Kidney epithelial cell (primary cell): ENCODE results near the gene DHX30. TPM values are rescaled to one million over a fixed set of nuclear protein-coding genes. Genes with fewer than 3 reads are reported as not detected.

Experiments
- DNase-seq: peaks from one replicate; pipeline ENCODE4 v3.0.0-alpha.2; 2010; ENCODE audit warnings: low read depth
- H3K27me3 ChIP-seq: 2 replicates; pipeline ENCODE4 v1.6.0; 2011; ENCODE audit warnings: low read length; ENCODE audit not compliant: control insufficient read depth, insufficient read depth
- H3K36me3 ChIP-seq: 2 replicates; pipeline ENCODE4 v1.5.1; 2011; ENCODE audit warnings: low read length; ENCODE audit not compliant: control insufficient read depth, insufficient read depth
- H3K4me3 ChIP-seq: 2 replicates; pipeline ENCODE4 v1.5.1; 2011; ENCODE audit warnings: low read depth, mild to moderate bottlenecking, control low read depth, low read length
- total RNA-seq: library from RNA; depleted of rRNA; stranded (reverse); fragments of >200 nt; gene quantifications from 2 replicates; pipeline ENCODE4 v1.2.3, GENCODE V29; 2015
- TF ChIP-seq, protein P1 (sequence below): IDR thresholded peaks from 2 replicates; pipeline ENCODE4 v1.5.1; 2011; ENCODE audit warnings: mild to moderate bottlenecking, moderate library complexity, low read length, control low read depth, inconsistent platforms; ENCODE audit not compliant: insufficient read depth, poor library complexity, severe bottlenecking

DHX30 gene
- total RNA-seq, 1 donor from 2014 or later, result 79.4 TPM

DNA sequence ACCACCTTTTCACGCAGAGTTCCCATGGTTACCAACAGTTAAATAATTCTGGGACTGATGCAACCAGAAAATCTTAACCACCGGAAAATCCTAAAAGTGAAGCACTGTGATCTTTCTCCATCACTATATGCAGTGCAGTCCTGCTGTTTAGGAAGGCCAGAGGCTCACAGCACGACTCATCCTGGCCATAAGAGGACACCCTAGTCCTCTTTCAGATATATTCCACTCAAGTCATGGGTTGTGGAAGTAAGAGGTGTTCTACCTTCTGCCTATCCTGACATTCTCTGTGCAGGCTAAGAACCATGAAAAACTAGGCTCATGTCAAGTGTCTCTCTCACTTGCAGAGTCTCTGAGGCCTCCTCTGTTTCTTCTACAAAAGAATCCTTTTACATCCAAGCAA, 67.2 kb downstream of the DHX30 start:
- DNase-seq, result no peak
- no peaks in the 10 kb centered on the region for H3K27me3 ChIP-seq
- H3K36me3 ChIP-seq, result peaks cover 6% of the 10 kb centered on the region
- H3K4me3 ChIP-seq, result no peak overlapping the region
- TF ChIP-seq, protein P1, sequence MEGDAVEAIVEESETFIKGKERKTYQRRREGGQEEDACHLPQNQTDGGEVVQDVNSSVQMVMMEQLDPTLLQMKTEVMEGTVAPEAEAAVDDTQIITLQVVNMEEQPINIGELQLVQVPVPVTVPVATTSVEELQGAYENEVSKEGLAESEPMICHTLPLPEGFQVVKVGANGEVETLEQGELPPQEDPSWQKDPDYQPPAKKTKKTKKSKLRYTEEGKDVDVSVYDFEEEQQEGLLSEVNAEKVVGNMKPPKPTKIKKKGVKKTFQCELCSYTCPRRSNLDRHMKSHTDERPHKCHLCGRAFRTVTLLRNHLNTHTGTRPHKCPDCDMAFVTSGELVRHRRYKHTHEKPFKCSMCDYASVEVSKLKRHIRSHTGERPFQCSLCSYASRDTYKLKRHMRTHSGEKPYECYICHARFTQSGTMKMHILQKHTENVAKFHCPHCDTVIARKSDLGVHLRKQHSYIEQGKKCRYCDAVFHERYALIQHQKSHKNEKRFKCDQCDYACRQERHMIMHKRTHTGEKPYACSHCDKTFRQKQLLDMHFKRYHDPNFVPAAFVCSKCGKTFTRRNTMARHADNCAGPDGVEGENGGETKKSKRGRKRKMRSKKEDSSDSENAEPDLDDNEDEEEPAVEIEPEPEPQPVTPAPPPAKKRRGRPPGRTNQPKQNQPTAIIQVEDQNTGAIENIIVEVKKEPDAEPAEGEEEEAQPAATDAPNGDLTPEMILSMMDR, result no peak

DNA sequence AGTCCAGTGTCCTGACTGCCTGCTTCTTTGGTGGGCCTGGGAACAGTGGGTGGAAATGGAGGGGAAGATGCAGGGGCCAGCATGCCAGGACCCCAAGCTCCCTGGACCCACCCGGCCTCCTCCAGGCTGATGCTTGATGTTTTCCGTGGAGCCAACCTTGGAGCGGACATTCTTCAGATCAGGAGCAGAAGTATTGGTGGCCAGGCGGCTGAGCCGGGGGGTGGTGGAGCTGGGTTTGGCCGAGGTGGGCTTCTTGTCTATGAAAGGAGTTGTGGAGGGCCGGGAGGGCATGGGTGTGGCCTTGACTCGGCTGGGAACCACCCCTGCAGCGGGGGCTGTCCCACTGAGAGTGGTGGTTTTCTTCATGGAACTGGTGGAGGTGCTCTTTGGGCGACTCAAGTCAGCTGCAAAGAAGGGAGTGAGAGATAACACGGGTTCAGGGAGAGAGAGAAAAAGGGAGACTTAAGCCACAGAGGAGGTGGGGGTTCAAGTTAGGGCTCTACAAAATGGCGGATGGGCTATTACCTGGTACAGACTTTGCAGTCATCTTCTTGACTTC, 67.8 kb downstream of the DHX30 start:
- Histone ChIP-seq H3K36me3 (peaks cover 6% of the 10 kb centered on the region), H3K27me3 (no peaks in the 10 kb centered on the region)

DNA sequence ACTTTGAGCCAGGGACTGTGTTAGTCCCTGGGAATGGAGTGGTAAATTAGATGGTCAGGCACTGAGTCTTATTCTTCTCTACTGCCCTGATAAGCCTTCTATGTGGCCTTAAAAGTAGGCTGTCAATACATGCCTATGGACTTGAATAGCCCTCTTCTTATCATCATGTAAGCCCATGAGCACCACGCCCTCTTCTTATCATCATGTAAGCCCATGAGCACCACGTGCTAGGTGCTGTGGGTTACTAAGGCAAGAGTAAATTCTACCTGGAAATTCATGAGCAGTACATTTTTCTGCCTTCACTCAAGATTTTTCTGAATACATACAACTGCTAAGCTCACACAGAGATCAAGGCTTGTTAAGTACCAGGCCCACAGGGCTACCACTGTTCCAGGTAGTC, 68.5 kb downstream of the DHX30 start:
- Histone ChIP-seq H3K4me3 (no peak overlapping the region), H3K36me3 (peaks cover 6% of the 10 kb centered on the region), H3K27me3 (no peaks in the 10 kb centered on the region)
- DNase-seq, result no peak
- TF ChIP-seq, protein P1, result no peak

More for the DNA sequence above, 67.8 kb downstream of the DHX30 start:
- H3K4me3 ChIP-seq, result no peak overlapping the region
- TF ChIP-seq, protein P1, result no peak
- no peak for DNase-seq

DNA sequence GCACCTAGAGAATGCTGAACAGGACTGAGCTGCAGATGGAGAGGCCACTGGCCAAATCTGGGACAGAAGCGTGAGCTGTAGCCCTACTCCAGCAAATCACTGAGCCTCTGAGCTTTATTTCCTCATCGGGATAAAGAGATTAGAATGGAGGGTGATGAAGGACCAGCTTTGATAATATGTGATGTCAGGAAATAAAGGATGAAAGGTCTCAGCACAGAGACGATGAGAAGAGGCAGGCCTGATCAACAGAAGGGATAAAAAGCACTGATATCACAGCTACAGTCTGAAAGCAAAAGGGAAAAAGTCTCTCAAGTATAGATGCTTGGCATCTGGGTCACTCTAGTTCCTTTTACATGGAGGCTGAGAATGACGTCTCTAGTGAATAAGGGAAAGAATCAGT, 70.0 kb downstream of the DHX30 start:
- no peaks in the 10 kb centered on the region for H3K27me3 ChIP-seq
- TF ChIP-seq, protein P1, result no peak
- no peak for DNase-seq
- H3K36me3 ChIP-seq, result peaks cover 4% of the 10 kb centered on the region
- H3K4me3 ChIP-seq, result no peak overlapping the region

DNA sequence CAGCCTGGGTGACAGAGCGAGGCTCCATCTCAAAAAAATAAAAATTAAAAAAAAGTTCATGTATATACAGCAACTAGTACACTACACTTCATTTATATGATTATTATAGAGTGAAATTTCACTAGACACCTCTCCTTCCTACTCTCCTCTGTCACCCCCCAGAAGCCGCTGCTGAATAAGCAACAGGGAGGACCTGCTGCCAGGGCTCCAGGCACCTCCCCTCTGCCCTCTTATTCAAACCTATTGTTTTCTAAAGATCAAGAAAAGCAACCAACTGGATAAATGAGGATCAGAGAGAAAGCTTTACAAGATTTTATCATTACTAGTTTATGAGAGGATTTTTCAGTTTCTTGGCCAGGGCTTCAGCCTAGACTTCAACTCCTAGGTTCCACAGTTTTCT, 71.5 kb downstream of the DHX30 start:
- TF ChIP-seq, protein P1, result no peak
- Histone ChIP-seq H3K4me3 (no peak overlapping the region), H3K27me3 (no peaks in the 10 kb centered on the region), H3K36me3 (peaks cover 4% of the 10 kb centered on the region)
- no peak for DNase-seq

DNA sequence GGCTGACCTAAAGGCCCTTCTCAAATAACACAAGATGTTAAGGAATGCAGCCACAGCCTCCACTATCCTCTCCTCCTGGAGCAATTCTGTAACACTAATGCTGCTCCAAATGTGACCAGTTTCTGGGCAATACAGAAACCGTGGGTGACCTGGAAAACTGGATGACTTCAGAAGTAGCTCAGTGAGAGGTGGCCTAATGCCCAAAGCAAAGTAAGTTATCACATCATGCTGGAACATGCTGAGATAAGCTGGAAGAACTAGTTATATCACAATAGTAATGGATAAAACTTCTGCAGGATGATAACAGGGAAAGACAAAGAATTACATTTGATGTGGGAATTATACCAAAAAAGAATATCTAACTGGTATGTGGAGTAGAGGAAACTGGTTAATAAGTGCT, 72.0 kb downstream of the DHX30 start:
- H3K36me3 ChIP-seq, result peaks cover 3% of the 10 kb centered on the region
- TF ChIP-seq, protein P1, result no peak
- no peak for DNase-seq
- H3K4me3 ChIP-seq, result no peak overlapping the region
- H3K27me3 ChIP-seq, result no peaks in the 10 kb centered on the region
